ENCODE results near the gene CAPZA2. TPM values are rescaled to one million over a fixed set of nuclear protein-coding genes. Genes with fewer than 3 reads are reported as not detected.

The CAPZA2 gene
- total RNA-seq, 4 donors from 2014 or later: 142 to 215 (median 176) TPM

DNA sequence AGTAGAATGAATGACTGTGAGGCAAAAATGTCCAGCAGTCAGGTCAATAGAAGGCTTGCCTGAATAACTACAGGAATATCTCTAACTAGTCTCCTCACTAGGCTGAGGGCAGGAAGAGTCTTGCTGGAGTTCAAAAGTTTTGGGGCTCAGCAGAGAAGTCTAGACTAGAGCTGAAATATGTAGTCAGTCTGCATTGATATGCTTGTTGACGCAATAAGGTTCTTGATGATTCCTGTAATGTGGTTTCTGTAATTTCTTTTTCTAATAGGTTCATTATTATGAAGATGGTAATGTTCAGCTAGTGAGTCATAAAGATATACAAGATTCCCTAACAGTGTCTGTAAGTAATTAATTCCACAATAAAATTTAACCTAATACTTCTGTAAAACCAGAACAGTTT is 49.4 kb downstream of the CAPZA2 start:
- no peaks in the 10 kb centered on the region for H3K9me3 ChIP-seq
- peaks cover 29 to 33% of the 10 kb centered on the region in 2 donors for H3K36me3 ChIP-seq
- 100% methylated on average over 1 of the region's 1 CpG for WGBS, 2 donors
- no peak overlapping the region for H3K27ac ChIP-seq
- no peaks in the 10 kb centered on the region for H3K27me3 ChIP-seq
- no peak overlapping the region for H3K4me3 ChIP-seq (replicated peaks in 1 of 3)
- DNase-seq: no peak
- TF ChIP-seq CTCF (IDR thresholded peaks at IDR 0.05) (no peak), POLR2A (IDR thresholded peaks at IDR 0.05) (no peak)
- intact Hi-C loops (cut with DNase I): no loop called here
- H3K4me1 ChIP-seq: no peaks in the 10 kb centered on the region

DNA sequence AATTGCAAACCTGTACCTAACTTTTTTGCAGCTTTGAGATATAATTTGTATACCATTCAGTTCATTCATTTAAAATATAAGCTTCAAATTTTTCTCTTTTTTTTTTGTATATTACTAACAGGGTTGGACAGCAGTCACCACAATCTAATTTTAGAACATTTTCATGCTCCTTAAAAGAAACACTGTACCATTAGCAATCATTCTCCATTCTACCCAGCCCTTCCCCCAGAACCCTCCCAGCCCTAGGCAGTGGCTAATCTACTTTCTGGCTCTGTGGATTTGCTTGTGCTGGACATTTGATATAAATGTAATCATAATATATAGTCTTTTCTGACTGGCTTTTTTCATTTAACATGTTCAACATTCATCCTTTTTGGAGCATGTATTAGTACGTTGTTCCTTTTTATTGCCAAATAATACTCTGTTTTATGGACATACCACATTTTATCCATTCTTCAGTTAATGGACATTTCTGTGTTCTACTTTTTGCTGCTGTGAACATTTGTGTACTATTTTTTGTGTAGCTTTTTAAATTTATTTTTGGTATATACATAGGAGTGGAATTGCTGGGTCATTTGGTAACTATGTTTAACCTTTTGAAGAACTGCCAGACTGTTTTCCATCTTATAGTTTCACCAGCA is 50.0 kb downstream of the CAPZA2 start:
- no peaks in the 10 kb centered on the region for H3K4me1 ChIP-seq
- TF ChIP-seq POLR2A (IDR thresholded peaks at IDR 0.05) (no peak), CTCF (IDR thresholded peaks at IDR 0.05) (no peak)
- no peaks in the 10 kb centered on the region for H3K9me3 ChIP-seq
- WGBS, 2 donors: 98% methylated on average over 1 of the region's 1 CpG
- no peak overlapping the region for H3K27ac ChIP-seq
- H3K27me3 ChIP-seq: no peaks in the 10 kb centered on the region
- no peak overlapping the region for H3K4me3 ChIP-seq (replicated peaks in 1 of 3)
- DNase-seq: no peak
- H3K36me3 ChIP-seq: peaks cover 33 to 36% of the 10 kb centered on the region in 2 donors
- intact Hi-C loops (cut with DNase I): no loop called here

GRCh38 chr7:116918704-116919103 is 56.3 kb downstream of the CAPZA2 start:
- DNase-seq: no peak
- Histone ChIP-seq H3K4me3 (replicated peaks in 1 of 3) (no peak overlapping the region), H3K27ac (no peak overlapping the region), H3K27me3 (no peaks in the 10 kb centered on the region), H3K9me3 (no peaks in the 10 kb centered on the region), H3K4me1 (no peaks in the 10 kb centered on the region), H3K36me3 (peaks cover 22 to 29% of the 10 kb centered on the region in 2 donors)
- TF ChIP-seq POLR2A (IDR thresholded peaks at IDR 0.05): no peak
- TF ChIP-seq CTCF (IDR thresholded peaks at IDR 0.05): no peak
- intact Hi-C loops (cut with DNase I): no loop called here
- 95 to 97% methylated on average over 3 of the region's 3 CpGs for WGBS, 2 donors

GRCh38 chr7:116920359-116920758 is 58.0 kb downstream of the CAPZA2 start:
- no peaks in the 10 kb centered on the region for H3K4me1 ChIP-seq
- intact Hi-C loops (cut with DNase I): no loop called here
- no peak for DNase-seq
- no peak overlapping the region for H3K27ac ChIP-seq
- no peaks in the 10 kb centered on the region for H3K27me3 ChIP-seq
- no peak overlapping the region for H3K4me3 ChIP-seq (replicated peaks in 1 of 3)
- H3K36me3 ChIP-seq: peaks cover 22 to 23% of the 10 kb centered on the region in 2 donors
- no peaks in the 10 kb centered on the region for H3K9me3 ChIP-seq
- no peak for TF ChIP-seq POLR2A (IDR thresholded peaks at IDR 0.05)
- TF ChIP-seq CTCF (IDR thresholded peaks at IDR 0.05): no peak

DNA sequence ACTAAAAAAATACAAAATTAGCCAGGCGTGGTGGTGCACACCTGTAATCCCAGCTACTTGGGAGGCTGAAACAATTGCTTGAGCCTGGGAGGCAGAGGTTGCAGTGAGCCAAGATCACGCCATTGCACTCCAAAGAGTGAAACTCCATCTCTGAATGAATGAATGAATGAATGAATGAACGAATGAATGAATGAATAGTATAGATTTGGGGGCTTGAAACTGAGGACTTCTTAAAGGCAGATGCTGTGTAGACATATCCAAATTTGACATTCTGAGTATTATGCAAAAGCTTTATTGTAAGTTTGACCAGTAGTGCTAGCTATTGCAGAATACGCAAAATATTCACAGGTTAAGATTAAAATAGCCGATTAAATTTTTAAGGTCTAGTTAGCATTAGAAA is 60.2 kb downstream of the CAPZA2 start:
- intact Hi-C loops (cut with DNase I): no loop called here
- H3K27me3 ChIP-seq: no peaks in the 10 kb centered on the region
- 68 to 80% methylated on average over 5 of the region's 5 CpGs for WGBS, 2 donors
- no peak overlapping the region for H3K4me3 ChIP-seq (replicated peaks in 1 of 3)
- H3K9me3 ChIP-seq: no peaks in the 10 kb centered on the region
- no peak overlapping the region for H3K27ac ChIP-seq
- peaks cover 7% of the 10 kb centered on the region in 2 donors for H3K36me3 ChIP-seq
- no peaks in the 10 kb centered on the region for H3K4me1 ChIP-seq
- TF ChIP-seq CTCF (IDR thresholded peaks at IDR 0.05) (no peak), POLR2A (IDR thresholded peaks at IDR 0.05) (no peak)
- DNase-seq: no peak
